GM12878 (cell line): ENCODE data around the gene RBKS.

Source experiments
- CBFB ChIP-seq: IDR thresholded peaks from 2 replicates; pipeline ENCODE4 v1.6.1; 2016; ENCODE audit warnings: antibody characterized with exemption, low read depth
- CTCF ChIP-seq, 3 experiments: IDR thresholded peaks in 2 of 3; conservative IDR thresholded peaks in 1 of 3; 2 replicates each; pipeline ENCODE4 v1.5.1; 2011; ENCODE audit warnings: low read depth in 3 of 3, low read length in 3 of 3, mild to moderate bottlenecking in 3 of 3, control low read depth in 2 of 3, moderate library complexity in 2 of 3, inconsistent platforms in 1 of 3, mixed read lengths in 1 of 3; ENCODE audit not compliant: control insufficient read depth in 2 of 3, insufficient read depth in 1 of 3; ENCODE audit errors: extremely low read depth in 1 of 3
- EZH2 ChIP-seq: IDR thresholded peaks from 2 replicates; pipeline ENCODE4 v1.6.1; 2012; ENCODE audit warnings: low read depth, mild to moderate bottlenecking, control low read depth, inconsistent platforms, low read length, borderline replicate concordance; ENCODE audit not compliant: control insufficient read depth
- JUNB ChIP-seq: IDR thresholded peaks from 2 replicates; pipeline ENCODE4 v1.6.1; 2016; ENCODE audit warnings: antibody characterized with exemption, mild to moderate bottlenecking
- KAT2A ChIP-seq: conservative IDR thresholded peaks from 2 replicates; pipeline ENCODE4 v1.6.1; 2011; ENCODE audit warnings: low read depth, low read length; ENCODE audit not compliant: control insufficient read depth
- MAX ChIP-seq: IDR thresholded peaks from 2 replicates; pipeline ENCODE4 v1.6.1; 2012; ENCODE audit warnings: low read depth, low read length, improper control_type of control experiment
- MLLT1 ChIP-seq: fragments of 450-650 bp; IDR thresholded peaks from 2 replicates; pipeline ENCODE4 v1.6.1; 2016; ENCODE audit warnings: mild to moderate bottlenecking
- PKNOX1 ChIP-seq: fragments of 450-650 bp; IDR thresholded peaks from 2 replicates; pipeline ENCODE4 v1.6.1; 2016; ENCODE audit warnings: mild to moderate bottlenecking
- POLR2AphosphoS5 ChIP-seq: IDR thresholded peaks from 2 replicates; pipeline ENCODE4 v1.6.1; 2011; ENCODE audit warnings: mild to moderate bottlenecking, low read length, inconsistent platforms
- SMC3 ChIP-seq: IDR thresholded peaks from 2 replicates; pipeline ENCODE4 v1.6.1; 2011; ENCODE audit warnings: low read length, improper control_type of control experiment, borderline replicate concordance
- SP1 ChIP-seq: IDR thresholded peaks from one replicate; pipeline ENCODE4 v1.6.1; 2011; ENCODE audit warnings: low read depth, low read length
- SRF ChIP-seq, 2 experiments: IDR thresholded peaks; 2 replicates each; pipeline ENCODE4 v1.6.1; 2011; ENCODE audit warnings: low read depth in 2 of 2, low read length in 2 of 2, mild to moderate bottlenecking in 1 of 2, moderate library complexity in 1 of 2

- no peak for TF ChIP-seq MAX
- TF ChIP-seq MLLT1, result no peak
- TF ChIP-seq CBFB, result no peak
- no peak for TF ChIP-seq POLR2AphosphoS5
- no peak for TF ChIP-seq JUNB
- no peak for TF ChIP-seq EZH2
- TF ChIP-seq SP1, result no peak
- no peak for TF ChIP-seq PKNOX1
- no peak for TF ChIP-seq SRF (IDR thresholded peaks at IDR 0.05; ENCODE audit: low read depth in 2 of 2, low read length in 2 of 2)
- TF ChIP-seq SMC3, result no peak
- no peak for TF ChIP-seq CTCF (IDR thresholded peaks at IDR 0.05 in 2 of 3, conservative IDR thresholded peaks at IDR 0.05 in 1 of 3; ENCODE audit: control insufficient read depth in 2 of 3, extremely low read depth in 1 of 3, insufficient read depth in 1 of 3, low read depth in 3 of 3, low read length in 3 of 3)
- no peak for TF ChIP-seq KAT2A
These were observed 51.1 kb downstream of the RBKS start for GRCh38 chr2:27839022-27839618.
